ENCODE results near the gene GAS7. TPM values are rescaled to one million over a fixed set of nuclear protein-coding genes. Genes with fewer than 3 reads are reported as not detected.
A peak's percentile ranks its signal among the peaks of the same experiment; 100 is the strongest.

GAS7 gene
- total RNA-seq, 1 donor: 8.6 TPM

GRCh38 chr17:9938764-9939163 is 259.6 kb downstream of the GAS7 start:
- H3K4me3 ChIP-seq (ENCODE audit: low read depth, low read length): no peak overlapping the region
- no peak for DNase-seq (ENCODE audit: low read depth)
- no peak for TF ChIP-seq CTCF (IDR thresholded peaks at IDR 0.05; ENCODE audit: insufficient read depth, low read depth, low read length)

- peak; percentile 2 for DNase-seq (ENCODE audit: low read depth)
- H3K4me3 ChIP-seq (ENCODE audit: low read depth, low read length): no peak overlapping the region
Observed at GRCh38 chr17:9937901-9938300, 260.5 kb downstream of the GAS7 start.

GRCh38 chr17:9937241-9937761 is 261.1 kb downstream of the GAS7 start:
- no peak overlapping the region for H3K4me3 ChIP-seq (ENCODE audit: low read depth, low read length)
- no peak for TF ChIP-seq CTCF (IDR thresholded peaks at IDR 0.05; ENCODE audit: insufficient read depth, low read depth, low read length)
- DNase-seq (ENCODE audit: low read depth): peak; percentile 30

More at GRCh38 chr17:9937901-9938300, 260.5 kb downstream of the GAS7 start:
- no peak for TF ChIP-seq CTCF (IDR thresholded peaks at IDR 0.05; ENCODE audit: insufficient read depth, low read depth, low read length)

GRCh38 chr17:9936095-9936494 is 262.3 kb downstream of the GAS7 start:
- TF ChIP-seq CTCF (IDR thresholded peaks at IDR 0.05; ENCODE audit: insufficient read depth, low read depth, low read length): no peak
- no peak for DNase-seq (ENCODE audit: low read depth)
- no peak overlapping the region for H3K4me3 ChIP-seq (ENCODE audit: low read depth, low read length)

- no peak overlapping the region for H3K4me3 ChIP-seq (ENCODE audit: low read depth, low read length)
- peak; percentile 21 for DNase-seq (ENCODE audit: low read depth)
- no peak for TF ChIP-seq CTCF (IDR thresholded peaks at IDR 0.05; ENCODE audit: insufficient read depth, low read depth, low read length)
Observed at GRCh38 chr17:9935408-9935807, 263.0 kb downstream of the GAS7 start.

GRCh38 chr17:9934331-9934730 is 264.1 kb downstream of the GAS7 start:
- no peak for DNase-seq (ENCODE audit: low read depth)
- no peak for TF ChIP-seq CTCF (IDR thresholded peaks at IDR 0.05; ENCODE audit: insufficient read depth, low read depth, low read length)

GRCh38 chr17:9932491-9932890 is 265.9 kb downstream of the GAS7 start:
- DNase-seq (ENCODE audit: low read depth): peak; percentile 59
- TF ChIP-seq CTCF (IDR thresholded peaks at IDR 0.05; ENCODE audit: insufficient read depth, low read depth, low read length): no peak
- no peak overlapping the region for H3K4me3 ChIP-seq (ENCODE audit: low read depth, low read length)

More at GRCh38 chr17:9934331-9934730, 264.1 kb downstream of the GAS7 start:
- H3K4me3 ChIP-seq (ENCODE audit: low read depth, low read length): no peak overlapping the region
